Thyroid gland (tissue), 4 donors: ENCODE measurements around the gene NDE1. TPM values are rescaled to one million over a fixed set of nuclear protein-coding genes. Genes with fewer than 3 reads are reported as not detected.
"Not testable (repeated sequence)": the region's sequence is repeated elsewhere in the genome, so short reads cannot be mapped to it uniquely, and the experiment has no call there.

Experiments used
- DNase-seq, 2 donors: peaks; one replicate each; pipeline ENCODE4 v3.0.0-alpha.2; 2019
- H3K27ac ChIP-seq, 3 donors: fragments of 200-600 bp; sonication (generic); 1 replicate in 2 of 3; 2 replicates in 1 of 3; pipeline ENCODE4 v1.5.1; 2016 to 2019; ENCODE audit warnings: mild to moderate bottlenecking in 1 of 3, moderate library complexity in 1 of 3
- H3K27me3 ChIP-seq: fragments of 200-600 bp; sonication (generic); one replicate; pipeline ENCODE4 v1.5.1; 2019
- H3K36me3 ChIP-seq, 2 donors: fragments of 200-600 bp; sonication (generic); one replicate each; pipeline ENCODE4 v1.5.1; 2016 to 2019
- H3K4me1 ChIP-seq, 2 donors: fragments of 200-600 bp; sonication (generic); one replicate each; pipeline ENCODE4 v1.5.1; 2017 to 2019
- H3K4me3 ChIP-seq, 3 donors: fragments of 200-600 bp; sonication (generic); replicated peaks in 1 of 3; 1 replicate in 2 of 3; 2 replicates in 1 of 3; pipeline ENCODE4 v1.5.1; 2016; ENCODE audit warnings: mild to moderate bottlenecking in 1 of 3
- H3K9me3 ChIP-seq: fragments of 200-600 bp; sonication (generic); one replicate; pipeline ENCODE4 v1.5.1; 2017
- POLR2A ChIP-seq, 2 donors: fragments of 450-650 bp; IDR thresholded peaks; one replicate each; pipeline ENCODE4 v1.6.1; 2017; ENCODE audit warnings: antibody characterized with exemption in 2 of 2, mild to moderate bottlenecking in 2 of 2, moderate library complexity in 1 of 2
- WGBS, 2 donors: methylation state at CpG; one replicate each; pipeline ENCODE4 v1.1.5; 2017; 5-methylcytosine and 5-hydroxymethylcytosine counted together
- intact Hi-C: fragments of 100-400 bp; cut with DNase I; formaldehyde crosslinking; loops from one replicate; pipeline ENCODE4 v1.15.1; 2023
- total RNA-seq, 4 donors: library from RNA; depleted of rRNA; stranded (reverse); fragments of >200 nt; gene quantifications; one replicate each; pipeline ENCODE4 v1.2.3, GENCODE V29; 2016
- TF ChIP-seq, protein P1 (sequence below), 6 experiments: fragments of 200-600 bp in 3 of 6; fragments of 450-650 bp in 3 of 6; sonication (generic) in 3 of 6; IDR thresholded peaks; one replicate each; pipeline ENCODE4 v1.5.1; 2016 to 2019; ENCODE audit warnings: antibody characterized with exemption in 6 of 6, mild to moderate bottlenecking in 2 of 6, inconsistent platforms in 1 of 6, moderate library complexity in 1 of 6

NDE1 gene
- total RNA-seq, 4 donors from 2014 or later = 7.7 to 21.3 (median 14.7) TPM

DNA sequence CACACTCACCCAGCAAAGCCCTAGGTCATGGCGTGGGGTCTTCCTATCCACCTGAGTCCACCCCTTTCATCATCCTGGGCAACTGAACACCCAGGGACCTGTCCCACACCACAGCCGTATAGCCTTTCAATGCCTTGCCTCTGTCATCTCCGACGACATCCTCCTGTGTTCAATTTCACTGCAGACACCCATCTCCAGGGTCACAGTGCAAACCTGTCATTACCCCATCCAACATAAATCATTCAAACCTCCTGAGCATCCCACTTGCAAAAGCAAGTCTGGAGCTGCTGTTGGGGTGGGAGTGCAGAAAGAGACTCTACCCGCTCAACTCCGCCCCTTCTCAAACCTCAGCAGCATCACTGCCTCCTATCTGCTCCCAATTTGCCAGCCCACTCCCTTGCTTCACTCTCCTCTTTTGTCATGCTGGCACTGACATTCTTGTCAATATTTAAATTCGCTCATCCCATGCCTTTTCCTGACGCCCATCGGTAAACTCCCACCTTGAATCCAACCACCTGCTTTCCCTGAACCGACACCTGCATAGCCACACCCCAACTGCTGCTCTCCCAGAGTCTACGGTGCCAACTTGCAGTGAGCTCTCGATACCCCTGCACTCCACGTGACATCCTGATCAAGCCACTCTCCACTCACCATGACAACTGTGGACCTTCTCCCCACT lies 44.1 kb upstream of the NDE1 start:
- Histone ChIP-seq H3K36me3 (peaks cover 74 to 83% of the 10 kb centered on the region in 2 donors), H3K4me1 (no peaks in the 10 kb centered on the region), H3K27me3 (no peaks in the 10 kb centered on the region), H3K4me3 (no peak overlapping the region), H3K27ac (no peak overlapping the region), H3K9me3 (no peaks in the 10 kb centered on the region)
- 91 to 94% methylated on average over 13 of the region's 13 CpGs for WGBS, 2 donors
- TF ChIP-seq, protein P1, sequence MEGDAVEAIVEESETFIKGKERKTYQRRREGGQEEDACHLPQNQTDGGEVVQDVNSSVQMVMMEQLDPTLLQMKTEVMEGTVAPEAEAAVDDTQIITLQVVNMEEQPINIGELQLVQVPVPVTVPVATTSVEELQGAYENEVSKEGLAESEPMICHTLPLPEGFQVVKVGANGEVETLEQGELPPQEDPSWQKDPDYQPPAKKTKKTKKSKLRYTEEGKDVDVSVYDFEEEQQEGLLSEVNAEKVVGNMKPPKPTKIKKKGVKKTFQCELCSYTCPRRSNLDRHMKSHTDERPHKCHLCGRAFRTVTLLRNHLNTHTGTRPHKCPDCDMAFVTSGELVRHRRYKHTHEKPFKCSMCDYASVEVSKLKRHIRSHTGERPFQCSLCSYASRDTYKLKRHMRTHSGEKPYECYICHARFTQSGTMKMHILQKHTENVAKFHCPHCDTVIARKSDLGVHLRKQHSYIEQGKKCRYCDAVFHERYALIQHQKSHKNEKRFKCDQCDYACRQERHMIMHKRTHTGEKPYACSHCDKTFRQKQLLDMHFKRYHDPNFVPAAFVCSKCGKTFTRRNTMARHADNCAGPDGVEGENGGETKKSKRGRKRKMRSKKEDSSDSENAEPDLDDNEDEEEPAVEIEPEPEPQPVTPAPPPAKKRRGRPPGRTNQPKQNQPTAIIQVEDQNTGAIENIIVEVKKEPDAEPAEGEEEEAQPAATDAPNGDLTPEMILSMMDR (IDR thresholded peaks at IDR 0.05) = no peak
- no peak for TF ChIP-seq POLR2A (IDR thresholded peaks at IDR 0.05)
- intact Hi-C loops = no loop called here
- no peak for DNase-seq

DNA sequence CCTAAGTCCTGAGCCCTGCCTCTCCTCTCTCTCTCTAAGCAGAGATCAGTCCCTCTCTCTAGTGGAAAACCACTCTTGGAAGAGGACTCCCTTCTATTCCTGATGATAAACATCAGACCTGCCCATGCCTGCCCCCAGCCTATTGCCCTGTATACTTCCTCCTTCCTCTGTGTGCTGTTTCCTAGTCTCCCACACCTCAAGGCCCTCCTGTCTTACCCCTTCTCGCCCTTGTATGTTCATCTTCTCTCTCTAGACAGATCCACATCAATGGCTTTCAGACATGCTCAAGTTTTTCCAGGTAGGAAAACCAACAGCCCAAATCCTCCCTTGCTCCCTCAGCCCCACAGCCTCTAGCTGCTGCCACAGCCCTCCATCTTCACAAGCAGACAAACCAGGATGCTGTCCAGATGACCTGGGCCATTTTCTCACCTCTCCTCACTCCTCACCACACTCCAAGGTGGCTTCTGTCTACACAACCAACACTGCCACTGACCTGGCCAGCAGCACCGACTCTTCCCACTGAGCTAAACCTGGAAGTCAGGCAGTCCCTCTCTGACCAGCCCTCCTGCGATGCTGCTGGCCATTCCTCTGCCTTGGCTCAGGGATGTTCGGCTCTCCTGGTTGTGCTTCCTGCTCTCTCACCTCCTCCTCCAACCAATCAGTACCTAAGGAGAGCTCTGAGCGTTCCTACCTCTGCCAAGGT lies 43.4 kb upstream of the NDE1 start:
- no peaks in the 10 kb centered on the region for H3K27me3 ChIP-seq
- H3K36me3 ChIP-seq = peaks cover 71 to 82% of the 10 kb centered on the region in 2 donors
- H3K9me3 ChIP-seq = no peaks in the 10 kb centered on the region
- TF ChIP-seq, protein P1 (IDR thresholded peaks at IDR 0.05) = no peak
- TF ChIP-seq POLR2A (IDR thresholded peaks at IDR 0.05) = no peak
- no peaks in the 10 kb centered on the region for H3K4me1 ChIP-seq
- H3K27ac ChIP-seq = no peak overlapping the region
- intact Hi-C loops = no loop called here
- DNase-seq = no peak
- 97 to 98% methylated on average over 5 of the region's 5 CpGs for WGBS, 2 donors
- no peak overlapping the region for H3K4me3 ChIP-seq

DNA sequence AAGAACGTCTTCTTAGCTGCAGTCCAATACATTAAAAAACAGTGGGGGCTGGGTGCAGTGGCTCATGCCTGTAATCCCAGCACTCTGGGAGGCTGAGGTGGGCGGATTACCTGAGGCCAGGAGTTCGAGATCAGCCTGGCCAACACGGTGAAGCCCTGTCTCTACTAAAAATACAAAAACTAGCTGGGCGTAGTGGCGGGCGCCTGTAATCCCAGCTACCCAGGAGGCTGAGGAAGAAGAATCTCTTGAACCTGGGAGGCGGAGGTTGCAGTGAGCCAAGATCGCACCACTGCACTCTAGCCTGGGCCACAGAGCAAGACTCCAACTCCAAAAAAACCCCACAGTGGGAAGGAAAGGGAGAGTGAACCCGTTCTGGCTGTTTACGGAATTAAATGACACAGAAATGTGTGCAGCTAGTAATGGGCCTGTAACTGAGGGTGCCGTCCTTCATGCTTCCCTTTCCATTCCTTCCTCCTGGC lies 42.8 kb upstream of the NDE1 start:
- H3K27ac ChIP-seq, DNase-seq, H3K9me3 ChIP-seq, H3K4me1 ChIP-seq, H3K4me3 ChIP-seq, H3K27me3 ChIP-seq, intact Hi-C loops: not testable (repeated sequence)
- 91 to 94% methylated on average over 11 to 12 of the region's 12 CpGs for WGBS, 2 donors
- peaks cover 72 to 82% of the 10 kb centered on the region in 2 donors for H3K36me3 ChIP-seq

DNA sequence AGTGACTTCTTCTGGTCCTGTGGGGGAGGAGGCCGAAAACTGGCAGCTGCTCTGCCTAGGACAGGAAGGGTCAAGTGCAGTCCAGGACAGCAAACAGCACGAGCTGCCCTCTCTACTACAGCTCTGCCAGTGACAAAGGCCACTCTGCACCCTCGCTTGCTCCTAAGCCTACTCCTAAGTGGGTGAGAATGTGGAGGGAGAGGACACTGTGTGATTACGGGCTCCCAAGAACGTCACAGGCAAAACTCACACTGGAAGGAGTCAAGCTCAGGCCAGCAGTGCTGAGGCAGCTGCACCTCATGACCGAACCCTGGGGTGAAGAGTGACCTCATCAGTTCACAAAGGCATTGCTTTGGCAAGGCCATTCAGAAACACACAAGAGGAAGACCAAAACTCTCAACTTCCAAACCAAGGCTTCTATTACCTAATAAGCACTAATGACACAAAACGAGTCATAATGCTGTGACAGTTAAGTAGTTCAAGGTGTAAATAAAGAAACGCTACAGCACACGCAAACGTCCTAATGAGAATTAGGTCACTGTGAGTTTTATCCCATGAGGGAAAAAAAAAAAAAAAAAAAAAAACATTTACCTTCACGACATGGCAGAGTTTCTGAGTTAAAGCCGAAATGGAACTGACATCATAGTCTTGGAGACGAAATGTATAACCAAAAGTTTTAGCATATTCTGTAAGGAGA lies 42.2 kb upstream of the NDE1 start:
- DNase-seq = no peak
- no peaks in the 10 kb centered on the region for H3K27me3 ChIP-seq
- H3K27ac ChIP-seq = no peak overlapping the region
- TF ChIP-seq, protein P1 (IDR thresholded peaks at IDR 0.05) = no peak
- TF ChIP-seq POLR2A (IDR thresholded peaks at IDR 0.05) = no peak
- no peaks in the 10 kb centered on the region for H3K9me3 ChIP-seq
- H3K36me3 ChIP-seq = peaks cover 73 to 80% of the 10 kb centered on the region in 2 donors
- WGBS, 2 donors = 86 to 87% methylated on average over 13 of the region's 13 CpGs
- H3K4me1 ChIP-seq = no peaks in the 10 kb centered on the region
- intact Hi-C loops = no loop called here
- H3K4me3 ChIP-seq = no peak overlapping the region

DNA sequence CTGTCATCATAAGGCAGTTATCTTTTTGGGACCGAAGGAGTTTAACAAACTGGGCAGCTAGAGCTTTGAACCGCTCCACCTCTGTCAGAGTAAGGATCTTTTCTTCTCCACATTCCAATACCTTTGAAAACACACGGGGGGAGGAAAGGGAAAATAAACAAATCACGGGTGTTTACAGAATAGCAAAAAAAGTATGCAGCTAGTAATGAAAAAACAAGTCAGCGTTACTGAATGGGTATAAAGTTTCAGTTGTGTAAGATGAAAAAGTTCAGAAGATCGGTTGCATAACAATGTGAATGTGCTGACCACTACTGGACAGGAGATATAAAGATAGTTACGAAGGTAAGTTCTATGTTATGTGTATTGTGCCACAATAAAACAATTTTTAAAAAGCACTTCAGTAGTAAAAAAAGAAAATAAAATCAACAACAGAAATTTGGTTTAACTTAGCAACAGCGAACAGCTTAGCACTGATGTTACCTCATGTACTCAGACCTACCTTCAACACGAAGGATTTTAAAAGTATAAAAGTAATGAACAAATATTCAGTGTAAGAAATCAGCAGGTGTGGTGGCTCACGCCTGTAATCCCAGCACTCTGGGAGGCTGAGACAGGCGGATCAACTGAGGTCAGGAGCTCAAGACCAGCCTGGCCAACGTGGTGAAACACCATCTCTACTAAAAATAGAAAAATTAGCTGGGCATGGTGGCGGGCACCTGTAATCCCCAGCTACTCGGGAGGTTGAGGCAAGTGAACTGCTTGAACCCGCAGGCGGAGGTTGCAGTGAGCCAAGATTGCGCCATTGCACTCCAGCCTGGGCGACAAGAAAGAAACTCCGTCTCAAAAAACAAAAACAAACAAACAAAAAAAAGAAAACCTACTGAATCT lies 41.4 kb upstream of the NDE1 start:
- no peak overlapping the region for H3K27ac ChIP-seq
- 89 to 91% methylated on average over 19 of the region's 19 CpGs for WGBS, 2 donors
- H3K36me3 ChIP-seq = peaks cover 66 to 72% of the 10 kb centered on the region in 2 donors
- H3K9me3 ChIP-seq = no peaks in the 10 kb centered on the region
- intact Hi-C loops = no loop called here
- no peak for TF ChIP-seq POLR2A (IDR thresholded peaks at IDR 0.05)
- TF ChIP-seq, protein P1 (IDR thresholded peaks at IDR 0.05) = no peak
- H3K4me3 ChIP-seq = no peak overlapping the region
- H3K4me1 ChIP-seq = no peaks in the 10 kb centered on the region
- no peaks in the 10 kb centered on the region for H3K27me3 ChIP-seq
- DNase-seq = no peak
